Measurements from ENCODE around the gene DDX1.

DNA sequence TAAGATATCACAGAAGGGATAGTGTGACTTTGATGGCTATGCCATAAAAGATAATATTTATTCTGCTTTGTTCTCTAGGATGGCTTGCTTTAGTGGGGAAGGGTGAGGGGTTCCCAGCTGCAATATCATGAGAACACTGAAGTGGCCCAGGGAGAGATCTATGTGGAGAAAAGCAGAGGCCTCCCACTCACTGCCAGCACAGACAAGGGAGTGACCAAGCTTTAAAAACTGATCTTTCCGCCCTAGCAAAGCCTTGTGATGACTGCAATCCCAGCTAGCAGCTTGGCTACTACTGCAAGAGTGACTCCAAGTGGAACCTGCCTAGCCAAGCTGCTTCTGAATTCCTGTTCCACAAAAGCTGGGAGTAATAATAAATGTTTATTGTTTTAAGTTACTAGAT lies 7.8 kb upstream of the DDX1 start:
- TF ChIP-seq TAF1 (IDR thresholded peaks at IDR 0.05; ENCODE audit: low read depth, low read length): no peak
- TF ChIP-seq POLR2AphosphoS5 (IDR thresholded peaks at IDR 0.05; ENCODE audit: low read depth, low read length): no peak
- TF ChIP-seq POU2F2 (IDR thresholded peaks at IDR 0.05; ENCODE audit: low read depth, low read length): no peak
- TF ChIP-seq POLR2A (IDR thresholded peaks at IDR 0.05; ENCODE audit: low read depth, low read length): no peak
- no peak for TF ChIP-seq SPI1 (IDR thresholded peaks at IDR 0.05; ENCODE audit: low read depth, low read length)
- no peak for TF ChIP-seq PAX5 (IDR thresholded peaks at IDR 0.05; ENCODE audit: insufficient read depth, low read length, severe bottlenecking)
